A673 (cell line): ENCODE data around the gene FLRT2. TPM values are rescaled to one million over a fixed set of nuclear protein-coding genes. Genes with fewer than 3 reads are reported as not detected.

ENCODE experiments used
- BruUV-seq: library from RNA; stranded (reverse); fragments of 400-500 nt; replicated peaks from 2 replicates; lab custom pipeline; 2021; lab: Mats Ljungman, UMichigan
- CTCF ChIA-PET: fragments of 300-600 bp; sonication (Branson Sonifier 250); formaldehyde crosslinking; loops from one replicate; lab custom pipeline; 2022; ENCODE audit warnings: antibody characterized with exemption; lab: Charles Lee
- POLR2A ChIA-PET: fragments of 300-600 bp; sonication (Branson Sonifier 250); formaldehyde crosslinking; loops from one replicate; lab custom pipeline; 2022; ENCODE audit warnings: antibody characterized with exemption; ENCODE audit not compliant: low non-redundant PET; lab: Charles Lee
- DNase-seq: peaks from one replicate; pipeline ENCODE4 v3.0.0-alpha.2; 2015; ENCODE audit warnings: low spot score
- H3K27ac ChIP-seq: fragments of 200-600 bp; sonication (generic); 2 replicates; pipeline ENCODE4 v1.5.1; 2016; ENCODE audit warnings: mixed run types, low read depth, mild to moderate bottlenecking, mixed read lengths, antibody characterized with exemption, low read length; ENCODE audit not compliant: poor library complexity, severe bottlenecking
- H3K27me3 ChIP-seq: fragments of 200-600 bp; sonication (generic); replicated peaks from 2 replicates; pipeline ENCODE4 v1.6.1; 2017; ENCODE audit warnings: mixed run types, low read depth, mild to moderate bottlenecking, mixed read lengths, antibody characterized with exemption, low read length; ENCODE audit not compliant: insufficient read depth, poor library complexity
- H3K36me3 ChIP-seq: fragments of 200-600 bp; sonication (generic); 2 replicates; pipeline ENCODE4 v1.6.1; 2016; ENCODE audit warnings: mixed run types, mild to moderate bottlenecking, mixed read lengths, antibody characterized with exemption, low read length; ENCODE audit not compliant: insufficient read depth, poor library complexity, severe bottlenecking
- H3K4me1 ChIP-seq: fragments of 200-600 bp; sonication (generic); 2 replicates; pipeline ENCODE4 v1.6.1; 2017; ENCODE audit warnings: mixed run types, mild to moderate bottlenecking, mixed read lengths, antibody characterized with exemption, low read length; ENCODE audit not compliant: insufficient read depth, poor library complexity, severe bottlenecking
- H3K4me3 ChIP-seq: fragments of 200-600 bp; sonication (generic); 2 replicates; pipeline ENCODE4 v1.5.1; 2016; ENCODE audit warnings: low read depth, mixed run types, mild to moderate bottlenecking, mixed read lengths, low read length; ENCODE audit not compliant: poor library complexity, severe bottlenecking
- H3K9me3 ChIP-seq: fragments of 200-600 bp; sonication (generic); 2 replicates; pipeline ENCODE4 v1.6.1; 2016; ENCODE audit warnings: mixed run types, low read depth, mild to moderate bottlenecking, mixed read lengths, antibody characterized with exemption, low read length; ENCODE audit not compliant: poor library complexity, severe bottlenecking
- EZH2 ChIP-seq: fragments of 200-600 bp; sonication (generic); IDR thresholded peaks from 2 replicates; pipeline ENCODE4 v1.6.1; 2017; ENCODE audit warnings: borderline replicate concordance, low read depth, mild to moderate bottlenecking, mixed read lengths, antibody characterized with exemption, low read length; ENCODE audit not compliant: poor library complexity, severe bottlenecking
- intact Hi-C: fragments of 100-400 bp; cut with micrococcal nuclease; formaldehyde crosslinking; loops from one replicate; pipeline ENCODE4 v1.10.0; 2022; ENCODE audit not compliant: unreplicated experiment
- total RNA-seq: library from RNA; stranded (reverse); gene quantifications from 2 replicates; pipeline ENCODE4 v1.2.3, GENCODE V29; 2021
- TF ChIP-seq, protein P1 (sequence below): fragments of 300-800, 200-600 bp; sonication (generic); conservative IDR thresholded peaks from 2 replicates; pipeline ENCODE4 v1.5.1; 2017; ENCODE audit warnings: low read depth, mild to moderate bottlenecking, antibody characterized with exemption, low read length, moderate library complexity, mixed read lengths

FLRT2 gene
- total RNA-seq, 1 experiment from 2014 or later: 128 TPM

DNA sequence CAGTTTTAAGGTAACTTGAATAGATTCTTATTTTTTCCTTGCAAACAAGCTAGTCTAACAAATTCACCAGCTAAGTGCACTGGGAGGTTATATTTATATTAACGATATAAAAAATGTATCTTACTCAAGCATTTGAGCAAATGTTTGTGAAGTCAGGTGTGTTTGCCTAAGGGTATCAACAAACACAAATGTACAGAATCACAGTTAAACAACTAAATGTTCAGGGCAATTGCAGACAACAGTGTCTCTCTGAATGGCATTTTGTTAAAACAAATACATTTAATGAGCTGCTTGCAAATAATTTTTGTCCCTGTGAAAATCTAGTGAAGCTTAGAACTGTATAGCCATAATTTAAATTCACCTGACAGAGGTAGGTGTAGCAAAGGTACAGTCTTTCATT is 28.2 kb upstream of the FLRT2 start:
- intact Hi-C loops: no loop called here

DNA sequence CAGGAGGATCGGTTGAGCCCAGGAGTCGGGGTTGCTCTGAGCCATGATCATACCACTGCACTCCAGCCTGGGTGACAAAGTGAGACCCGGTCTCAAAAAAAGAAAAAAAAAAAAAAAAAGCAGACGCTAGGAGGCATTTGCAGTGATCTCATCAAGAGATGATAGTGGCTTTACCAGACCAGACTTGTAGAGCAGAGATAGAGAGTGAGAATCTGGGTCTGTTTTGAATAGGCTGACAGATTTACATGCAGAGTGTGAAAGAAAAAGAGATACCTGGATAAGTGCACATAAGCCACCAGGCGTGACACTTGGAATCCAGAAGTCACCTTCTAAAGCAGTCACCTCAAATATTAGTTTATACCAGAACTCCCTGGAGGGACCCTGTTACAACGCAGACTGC is 21.1 kb upstream of the FLRT2 start:
- Histone ChIP-seq H3K27me3 (no peaks in the 10 kb centered on the region), H3K36me3 (no peaks in the 10 kb centered on the region), H3K9me3 (no peaks in the 10 kb centered on the region), H3K27ac (no peak overlapping the region), H3K4me3 (no peak overlapping the region), H3K4me1 (no peaks in the 10 kb centered on the region)
- intact Hi-C loops: loop anchor here (1.0 kb wide), 1 partner anchor 16 kb away; no protein-coding TSS in a partner anchor
- DNase-seq: no peak
- ChIA-PET POLR2A (interaction anchor here (0.6 kb wide), 1 partner anchor 554 kb away, joined by 3 read pairs; no protein-coding TSS in a partner anchor), CTCF (interaction anchor here (0.7 kb wide), 1 partner anchor 390 kb away, joined by 5 read pairs; no protein-coding TSS in a partner anchor)
- TF ChIP-seq, protein P1, sequence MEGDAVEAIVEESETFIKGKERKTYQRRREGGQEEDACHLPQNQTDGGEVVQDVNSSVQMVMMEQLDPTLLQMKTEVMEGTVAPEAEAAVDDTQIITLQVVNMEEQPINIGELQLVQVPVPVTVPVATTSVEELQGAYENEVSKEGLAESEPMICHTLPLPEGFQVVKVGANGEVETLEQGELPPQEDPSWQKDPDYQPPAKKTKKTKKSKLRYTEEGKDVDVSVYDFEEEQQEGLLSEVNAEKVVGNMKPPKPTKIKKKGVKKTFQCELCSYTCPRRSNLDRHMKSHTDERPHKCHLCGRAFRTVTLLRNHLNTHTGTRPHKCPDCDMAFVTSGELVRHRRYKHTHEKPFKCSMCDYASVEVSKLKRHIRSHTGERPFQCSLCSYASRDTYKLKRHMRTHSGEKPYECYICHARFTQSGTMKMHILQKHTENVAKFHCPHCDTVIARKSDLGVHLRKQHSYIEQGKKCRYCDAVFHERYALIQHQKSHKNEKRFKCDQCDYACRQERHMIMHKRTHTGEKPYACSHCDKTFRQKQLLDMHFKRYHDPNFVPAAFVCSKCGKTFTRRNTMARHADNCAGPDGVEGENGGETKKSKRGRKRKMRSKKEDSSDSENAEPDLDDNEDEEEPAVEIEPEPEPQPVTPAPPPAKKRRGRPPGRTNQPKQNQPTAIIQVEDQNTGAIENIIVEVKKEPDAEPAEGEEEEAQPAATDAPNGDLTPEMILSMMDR: no peak
- no peak for TF ChIP-seq EZH2
- BruUV-seq: no TSS peak

More for the DNA sequence above, 28.2 kb upstream of the FLRT2 start:
- no peak overlapping the region for H3K27ac ChIP-seq
- peaks cover 2% of the 10 kb centered on the region for H3K4me1 ChIP-seq
- H3K27me3 ChIP-seq: no peaks in the 10 kb centered on the region
- ChIA-PET POLR2A (no interaction called here), CTCF (no interaction called here)
- TF ChIP-seq EZH2: no peak
- TF ChIP-seq, protein P1: no peak
- DNase-seq: no peak
- H3K4me3 ChIP-seq: no peak overlapping the region
- BruUV-seq: no TSS peak
- H3K9me3 ChIP-seq: no peaks in the 10 kb centered on the region
- no peaks in the 10 kb centered on the region for H3K36me3 ChIP-seq

DNA sequence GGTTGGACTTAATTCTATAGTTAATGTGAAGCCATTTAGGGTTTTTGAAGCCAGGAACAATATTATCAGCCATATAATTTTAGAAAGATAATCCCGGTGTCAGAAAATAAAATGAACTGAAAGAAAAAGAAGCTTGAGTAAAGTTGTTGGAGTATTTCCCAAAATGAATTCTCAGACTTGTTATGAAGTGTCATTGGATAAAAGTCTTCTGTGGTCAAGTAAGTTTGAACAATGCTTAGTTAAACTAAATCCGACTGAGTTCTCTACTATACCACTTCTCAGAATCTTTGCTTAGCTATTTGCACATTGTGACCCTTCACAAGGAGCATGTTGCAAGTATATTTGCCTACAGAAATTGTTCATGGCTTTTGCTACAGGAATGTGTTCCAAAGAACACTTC is 17.5 kb upstream of the FLRT2 start:
- TF ChIP-seq, protein P1: no peak
- TF ChIP-seq EZH2: no peak
- CTCF ChIA-PET: no interaction called here
- Histone ChIP-seq H3K36me3 (no peaks in the 10 kb centered on the region), H3K9me3 (no peaks in the 10 kb centered on the region), H3K4me1 (peaks cover 3% of the 10 kb centered on the region), H3K27me3 (no peaks in the 10 kb centered on the region), H3K4me3 (no peak overlapping the region), H3K27ac (no peak overlapping the region)
- no TSS peak for BruUV-seq
- POLR2A ChIA-PET: no interaction called here
- no peak for DNase-seq
- intact Hi-C loops: no loop called here
